GM12864 (cell line): Measurements from ENCODE around the gene NELL1.

Source experiments
- DNase-seq: peaks from one replicate; pipeline ENCODE4 v3.0.0-alpha.2; 2011; ENCODE audit warnings: low read depth
- H3K4me3 ChIP-seq: 2 replicates; pipeline ENCODE4 v1.5.1; 2011; ENCODE audit warnings: mild to moderate bottlenecking, low read depth, low read length, control low read depth
- CTCF ChIP-seq: IDR thresholded peaks from 2 replicates; pipeline ENCODE4 v1.5.1; 2011; ENCODE audit warnings: low read depth, mild to moderate bottlenecking, moderate library complexity, low read length, control low read depth, inconsistent platforms; ENCODE audit errors: missing control alignments

NELL1 gene

DNA sequence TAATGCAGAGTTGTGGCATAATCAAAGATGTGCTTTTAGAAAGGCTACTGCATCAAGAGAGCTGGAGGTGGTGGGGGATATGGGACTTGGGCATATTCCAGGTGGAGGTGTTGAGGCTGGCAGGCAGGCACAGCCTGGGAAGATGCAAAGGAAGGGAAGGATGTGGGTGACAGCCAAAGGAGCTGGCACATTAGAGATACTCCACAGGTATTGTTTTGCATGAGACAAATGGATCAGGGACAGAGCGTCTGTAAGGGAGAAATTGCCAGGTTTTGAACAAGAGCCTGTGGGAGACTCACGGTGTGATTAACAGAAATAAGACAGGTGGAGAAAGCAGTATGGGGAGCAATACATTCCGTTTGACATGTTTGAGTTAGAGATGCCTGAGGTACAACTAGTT is 263.7 kb downstream of the NELL1 start:
- no peak overlapping the region for H3K4me3 ChIP-seq
- no peak for TF ChIP-seq CTCF
- DNase-seq, result no peak

DNA sequence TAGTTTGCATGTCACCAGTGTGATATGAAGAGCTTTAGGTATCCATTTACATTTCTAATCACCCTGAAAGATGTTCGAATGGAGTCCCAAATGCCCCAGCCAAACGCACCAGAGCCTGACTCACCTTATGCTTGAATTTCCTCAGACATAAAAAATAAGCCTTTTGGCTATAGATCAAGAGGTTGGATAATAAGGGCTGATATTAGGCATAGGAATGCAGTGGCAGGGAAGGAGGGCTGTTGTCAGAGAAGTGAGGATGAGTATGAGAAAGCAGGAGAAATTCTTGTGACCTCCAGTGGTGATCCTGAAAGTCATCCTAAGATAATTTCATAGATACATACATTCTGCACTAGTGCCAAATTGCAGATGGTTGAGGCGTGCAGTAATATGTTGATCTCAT is 264.6 kb downstream of the NELL1 start:
- no peak for TF ChIP-seq CTCF
- no peak for DNase-seq

GRCh38 chr11:20934516-20934915 is 265.1 kb downstream of the NELL1 start:
- DNase-seq, result no peak
- no peak overlapping the region for H3K4me3 ChIP-seq
- TF ChIP-seq CTCF, result no peak

More for the DNA sequence above, 264.6 kb downstream of the NELL1 start:
- no peak overlapping the region for H3K4me3 ChIP-seq

DNA sequence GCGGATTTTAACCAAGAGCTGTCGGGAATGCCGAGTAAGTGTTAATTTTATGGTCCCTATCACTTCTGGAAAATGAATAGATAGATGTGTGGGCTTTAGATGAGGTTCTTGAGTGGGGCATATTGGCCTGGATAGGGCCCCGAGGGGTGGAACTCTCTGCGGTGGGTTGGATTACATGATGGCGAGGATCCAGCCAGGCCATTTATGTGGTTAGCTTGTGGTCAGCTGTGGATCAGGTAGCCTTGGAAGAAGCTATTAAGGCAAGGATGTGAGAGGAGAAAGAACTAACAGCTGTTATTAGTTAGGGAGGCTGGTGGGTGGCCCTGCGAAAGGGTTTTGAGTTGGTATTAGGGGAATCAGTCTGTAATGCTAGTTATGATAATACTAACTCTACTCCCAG is 268.4 kb downstream of the NELL1 start:
- no peak overlapping the region for H3K4me3 ChIP-seq
- TF ChIP-seq CTCF, result no peak
- DNase-seq, result no peak

GRCh38 chr11:20949585-20949984 is 280.2 kb downstream of the NELL1 start:
- no peak for TF ChIP-seq CTCF

GRCh38 chr11:20962581-20962980 is 293.2 kb downstream of the NELL1 start:
- no peak for TF ChIP-seq CTCF
- no peak overlapping the region for H3K4me3 ChIP-seq
- no peak for DNase-seq

More at GRCh38 chr11:20949585-20949984, 280.2 kb downstream of the NELL1 start:
- no peak overlapping the region for H3K4me3 ChIP-seq
- no peak for DNase-seq

- no peak overlapping the region for H3K4me3 ChIP-seq
- DNase-seq, result no peak
- TF ChIP-seq CTCF, result no peak
Measured at GRCh38 chr11:20963596-20963995, 294.2 kb downstream of the NELL1 start.
